SK-MEL-5 (cell line): ENCODE results near the gene PRR7. TPM values are rescaled to one million over a fixed set of nuclear protein-coding genes. Genes with fewer than 3 reads are reported as not detected.
"Not testable (repeated sequence)": the region's sequence is repeated elsewhere in the genome, so short reads cannot be mapped to it uniquely, and the experiment has no call there.

ENCODE experiments used
- DNase-seq: peaks from one replicate; pipeline ENCODE4 v3.0.0-alpha.2; 2016; ENCODE audit warnings: low read depth, low spot score
- in situ Hi-C: cut with HindIII; loops from 2 replicates; pipeline ENCODE4 v1.10.0; 2016; ENCODE audit warnings: low sequenced_read_pairs, high pct_unique_total_duplicates, low pct_unique_long_range_greater_than_20kb
- total RNA-seq: library from RNA; depleted of rRNA; stranded (reverse); fragments of >200 nt; shearing (Covaris generic); gene quantifications from 2 replicates; pipeline ENCODE4 v1.2.3, GENCODE V29; 2014

PRR7 gene
- total RNA-seq, 1 experiment from 2014 or later = 38.8 TPM

DNA sequence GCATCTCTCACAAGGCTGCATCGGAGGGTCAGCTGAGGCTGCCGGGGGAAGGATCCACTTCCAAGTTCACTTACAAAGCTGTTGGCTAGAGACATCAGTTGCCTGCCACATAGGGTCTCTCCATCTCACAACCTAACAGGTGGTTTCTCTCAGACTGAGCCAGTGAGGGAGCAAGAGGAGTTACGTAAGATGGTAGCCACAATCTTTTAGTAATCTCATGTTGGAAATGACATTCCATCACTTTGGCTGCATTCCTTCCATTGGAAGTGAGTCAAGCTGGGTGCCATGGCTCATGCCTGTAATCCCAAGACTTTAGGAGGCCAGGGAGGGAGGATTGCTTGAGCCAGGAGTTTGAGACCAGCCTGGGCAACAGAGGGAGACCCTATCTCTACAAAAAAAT lies 27.6 kb upstream of the PRR7 start:
- in situ Hi-C loops = no loop called here
- no peak for DNase-seq

DNA sequence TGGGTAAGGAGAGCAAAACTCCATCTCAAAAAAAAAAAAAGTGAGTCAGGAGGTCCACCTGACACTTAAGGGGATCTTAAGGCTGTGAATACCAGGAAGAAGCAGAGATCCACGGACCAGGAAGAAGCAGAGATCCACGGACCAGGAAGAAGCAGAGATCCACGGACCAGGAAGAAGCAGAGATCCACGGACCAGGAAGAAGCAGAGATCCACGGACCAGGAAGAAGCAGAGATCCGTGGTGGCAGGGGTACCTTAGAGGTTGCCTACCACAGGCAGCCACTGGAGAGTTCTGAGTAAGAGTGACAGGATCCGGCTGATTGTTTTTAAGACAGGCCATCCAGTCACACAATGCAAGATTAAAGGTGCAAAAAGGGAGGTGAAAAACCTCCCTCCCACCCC lies 26.1 kb upstream of the PRR7 start:
- in situ Hi-C loops, DNase-seq: not testable (repeated sequence)

DNA sequence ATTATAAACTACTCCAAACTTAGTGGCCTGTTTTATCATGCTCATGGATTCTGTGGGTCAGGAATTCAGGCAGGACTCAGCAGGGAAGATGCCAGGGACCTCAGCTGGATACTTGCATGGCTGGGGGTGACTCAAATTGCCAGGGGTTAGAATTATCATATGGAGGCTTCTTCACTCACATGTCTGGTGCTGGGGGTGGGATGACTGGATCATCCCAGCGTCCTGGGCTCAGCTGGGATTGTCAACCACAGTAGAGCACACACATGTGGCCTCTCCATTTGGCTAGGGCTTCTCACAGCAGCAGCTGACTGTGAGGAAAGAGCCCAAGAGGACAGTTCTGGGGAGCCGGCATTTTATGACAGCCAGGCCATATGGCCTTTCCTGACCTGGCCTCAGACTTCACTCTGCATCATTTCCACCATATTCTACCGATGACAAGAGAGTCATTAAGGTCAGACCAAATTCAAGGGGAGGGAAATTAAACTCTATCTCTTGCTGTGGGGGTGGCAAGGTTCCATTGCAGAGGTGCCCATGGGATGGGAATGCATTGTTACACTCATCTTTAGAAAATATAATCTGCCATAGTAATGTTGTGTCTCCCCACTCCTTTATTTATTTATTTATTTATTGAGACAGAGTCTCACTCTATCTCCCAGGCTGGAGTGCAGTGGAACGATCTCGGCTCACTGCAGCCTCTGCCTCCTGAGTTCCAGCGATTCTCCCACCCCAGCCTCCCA lies 25.4 kb upstream of the PRR7 start:
- DNase-seq = no peak
- in situ Hi-C loops = no loop called here

DNA sequence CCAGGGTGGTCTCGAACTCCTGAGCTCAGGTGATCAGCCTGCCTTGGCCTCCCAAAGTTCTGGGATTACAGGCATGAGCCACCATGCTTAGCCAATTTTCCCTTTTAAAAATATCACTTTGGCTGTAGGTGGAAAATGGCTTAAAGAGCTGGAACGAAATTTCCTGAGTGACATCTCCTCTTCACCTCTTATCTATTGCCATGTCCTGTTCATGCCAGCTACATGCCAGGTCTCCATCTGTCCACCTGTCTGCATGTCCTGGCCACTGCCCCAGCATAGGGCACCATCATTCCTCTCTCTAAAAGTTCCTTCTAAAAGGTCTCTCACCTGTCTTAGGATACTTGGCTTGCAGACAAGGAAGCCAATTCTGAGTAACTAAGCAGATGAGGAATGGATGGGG lies 22.9 kb upstream of the PRR7 start:
- in situ Hi-C loops = no loop called here
- DNase-seq = no peak

DNA sequence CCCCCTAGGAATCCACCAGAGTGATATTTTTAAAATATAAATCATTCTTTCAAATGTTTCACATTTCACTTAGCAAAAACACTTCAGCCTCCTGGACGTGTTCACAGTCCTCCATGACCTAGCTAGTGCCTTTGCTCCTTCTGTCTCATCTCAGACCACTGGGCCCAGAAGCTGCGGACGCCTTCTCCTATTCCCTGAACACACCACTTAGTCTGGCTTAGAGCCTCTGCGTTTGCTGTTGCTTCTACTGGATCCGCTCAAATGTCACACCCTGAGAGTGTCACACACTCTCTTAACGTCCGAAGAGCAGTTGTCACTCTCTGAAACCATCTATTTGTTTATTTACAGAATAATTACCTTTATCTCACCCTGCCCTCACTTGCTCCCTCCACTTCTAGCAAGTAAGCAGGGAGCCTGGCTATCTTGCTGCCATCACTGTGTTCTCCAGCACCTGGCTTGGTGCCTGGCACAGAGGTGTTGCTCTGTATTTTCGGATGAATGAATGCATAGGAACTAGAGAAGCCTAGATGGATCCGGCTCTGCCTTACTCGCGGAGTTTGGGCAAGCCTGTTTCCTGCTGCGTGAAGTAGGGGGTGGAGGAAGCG lies 21.3 kb upstream of the PRR7 start:
- no peak for DNase-seq
- in situ Hi-C loops = no loop called here

DNA sequence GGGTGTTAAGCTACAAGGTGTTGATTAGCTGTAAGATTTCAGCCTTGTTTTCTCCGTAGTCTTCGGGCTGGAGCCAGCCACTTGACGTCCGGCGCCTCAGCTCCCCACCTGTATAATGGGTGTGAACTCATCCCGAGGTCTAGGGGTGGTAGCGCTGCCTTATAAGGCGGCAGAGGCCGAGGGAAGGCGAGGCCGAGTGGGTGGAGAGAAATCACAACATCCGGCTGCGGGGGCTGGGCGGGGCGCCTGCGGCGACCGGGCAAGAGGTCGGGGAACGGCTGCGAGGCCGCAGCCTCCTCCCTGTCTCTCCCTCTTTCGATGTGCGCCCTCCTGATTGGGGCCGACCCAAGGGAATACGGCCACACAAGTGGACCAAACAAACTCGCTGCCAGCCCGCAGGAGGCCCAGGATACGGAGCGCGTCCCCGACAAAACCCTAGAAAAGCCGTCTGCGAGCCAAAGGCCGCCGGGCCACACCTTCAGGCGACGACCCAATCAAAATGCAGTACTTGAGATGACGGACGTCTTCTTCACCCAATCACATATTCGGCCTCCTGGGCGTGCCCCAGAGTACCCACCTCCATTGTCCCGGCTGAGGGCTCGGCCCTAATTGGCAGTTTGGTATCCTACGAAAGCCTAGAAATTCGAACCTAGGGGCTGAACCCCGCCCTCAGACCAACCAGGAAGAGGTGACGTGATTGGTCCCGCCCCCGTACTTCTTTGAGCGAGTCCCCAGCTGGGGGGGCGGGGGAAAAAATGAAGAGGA lies 20.6 kb upstream of the PRR7 start:
- peak; percentile 99 for DNase-seq
- in situ Hi-C loops = no loop called here

DNA sequence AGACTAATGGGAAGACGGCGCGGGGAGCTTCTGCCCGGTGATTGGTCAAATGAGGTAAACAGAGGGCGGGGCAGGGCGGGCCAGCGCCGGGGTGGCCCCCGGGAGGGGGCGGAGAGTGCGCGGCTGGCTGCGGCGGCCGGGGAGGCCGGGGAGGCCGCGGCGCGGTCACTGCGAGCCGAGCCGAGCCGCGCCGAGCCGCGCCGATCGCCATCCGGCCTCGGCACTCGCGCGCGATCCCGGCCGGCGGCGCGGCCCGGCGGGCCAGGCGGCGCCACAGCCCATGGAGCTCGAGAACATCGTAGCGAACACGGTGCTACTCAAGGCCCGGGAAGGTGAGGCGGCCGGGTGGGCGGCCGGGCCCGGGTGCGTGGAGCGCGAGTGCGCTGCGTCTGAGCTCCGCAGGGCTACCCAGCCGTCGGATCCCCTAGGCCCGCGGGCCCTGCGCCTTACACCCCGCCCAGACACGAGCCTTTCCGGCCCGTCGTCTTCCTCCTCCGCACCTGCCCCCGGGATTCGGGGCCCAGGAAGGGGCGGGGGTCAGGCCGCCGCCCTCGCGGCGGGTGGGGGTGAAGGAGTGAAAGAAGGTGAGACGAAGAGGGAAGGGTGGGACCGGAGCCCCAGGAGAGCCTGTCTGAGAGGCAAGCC lies 19.9 kb upstream of the PRR7 start, which contains the start of gene GRK6:
TSS of gene GRK6 (plus strand) at position 111 of the 645 bp plus-strand sequence. CDS start at position 281, 170 bp downstream.
- in situ Hi-C loops = no loop called here
- no peak for DNase-seq

DNA sequence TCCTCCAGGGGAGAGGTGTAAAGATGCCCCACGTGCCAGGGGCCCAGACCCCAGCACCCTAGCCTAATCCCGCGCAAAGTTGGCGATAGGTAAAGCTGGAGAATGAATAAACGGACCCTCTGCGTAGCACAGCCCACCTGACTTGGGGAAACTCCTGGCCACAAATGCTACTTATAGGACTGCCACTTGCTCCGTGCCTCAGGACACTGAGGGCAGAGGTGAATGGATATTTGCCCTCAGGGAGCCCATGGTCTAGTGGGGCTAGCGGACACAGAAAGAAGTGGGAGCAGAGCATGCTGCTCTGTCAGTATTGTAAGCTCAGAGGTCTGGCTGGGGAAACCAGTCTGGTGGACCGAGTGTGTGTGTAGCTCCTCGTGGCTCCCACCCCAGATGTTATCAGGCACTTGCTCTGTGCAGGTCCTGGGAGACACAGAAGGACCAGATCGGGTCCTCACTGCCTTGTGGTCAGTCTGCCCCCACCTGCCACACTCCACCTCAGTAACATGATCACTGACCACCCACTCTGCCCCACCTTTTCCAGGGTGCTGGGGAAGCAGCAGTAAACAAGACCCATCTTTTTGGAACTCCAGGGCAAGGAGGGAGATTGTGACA lies 19.3 kb upstream of the PRR7 start:
- in situ Hi-C loops = no loop called here
- DNase-seq = no peak

DNA sequence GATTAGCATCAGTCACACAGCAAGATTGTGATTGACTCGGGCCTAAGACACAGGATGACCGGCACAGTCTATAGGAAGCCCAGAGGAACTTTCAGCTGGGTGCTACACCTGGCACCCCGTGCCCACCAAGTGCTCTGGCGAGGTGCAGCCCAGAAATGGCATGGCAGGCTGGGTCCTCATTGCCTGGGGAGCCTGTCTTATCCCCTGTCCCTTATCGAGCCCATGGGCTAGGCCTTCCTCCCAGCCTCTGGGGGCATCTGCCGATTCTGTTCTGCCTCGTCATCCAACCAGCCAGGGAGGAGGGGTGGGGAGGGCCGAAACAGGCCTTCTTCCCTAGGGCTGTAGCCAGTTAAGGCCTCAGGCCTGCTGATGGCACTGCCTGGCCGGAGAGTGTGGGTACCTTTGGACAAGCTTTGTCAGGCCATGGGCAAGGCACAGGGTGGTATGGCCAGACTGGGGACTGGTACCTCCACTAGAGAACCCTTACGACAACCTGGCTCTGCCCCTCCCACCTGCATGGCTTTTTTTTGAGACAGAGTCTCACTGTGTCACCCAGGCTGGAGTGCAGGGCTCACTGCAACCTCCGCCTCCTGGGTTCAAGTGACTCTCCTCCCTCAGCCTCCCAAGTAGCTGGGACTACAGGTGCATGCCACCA lies 18.6 kb upstream of the PRR7 start:
- in situ Hi-C loops = no loop called here
- DNase-seq = no peak

DNA sequence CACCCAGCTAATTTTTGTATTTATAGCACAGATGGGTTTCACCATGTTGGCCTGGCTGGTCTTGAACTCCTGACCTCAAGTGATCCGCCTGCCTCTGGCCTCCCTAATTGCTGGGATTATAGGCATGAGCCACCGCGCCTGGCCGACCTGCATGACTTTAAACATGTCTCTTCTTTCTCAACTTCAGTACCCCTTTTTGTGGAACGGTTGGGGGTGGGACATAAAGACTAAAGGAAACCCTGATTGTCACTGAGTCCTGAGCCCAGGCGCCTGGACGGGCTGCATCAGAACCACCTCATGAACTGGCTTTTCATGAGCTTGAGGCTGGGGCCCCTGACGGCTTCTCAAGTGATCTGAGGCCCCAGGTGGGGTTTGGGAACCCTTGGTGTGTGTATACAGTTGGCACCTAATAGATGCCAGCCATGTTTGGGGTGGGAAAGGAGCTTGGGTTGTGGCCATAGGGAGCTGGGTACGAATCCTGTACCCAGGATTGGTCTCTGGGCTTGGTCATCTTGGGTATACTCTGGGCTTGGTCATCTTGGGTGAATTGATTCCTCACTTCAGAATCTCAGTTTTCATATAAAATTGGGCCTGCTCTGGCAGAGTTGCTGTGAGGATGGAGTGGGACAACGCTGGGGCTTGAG lies 17.9 kb upstream of the PRR7 start:
- in situ Hi-C loops = no loop called here
- no peak for DNase-seq

DNA sequence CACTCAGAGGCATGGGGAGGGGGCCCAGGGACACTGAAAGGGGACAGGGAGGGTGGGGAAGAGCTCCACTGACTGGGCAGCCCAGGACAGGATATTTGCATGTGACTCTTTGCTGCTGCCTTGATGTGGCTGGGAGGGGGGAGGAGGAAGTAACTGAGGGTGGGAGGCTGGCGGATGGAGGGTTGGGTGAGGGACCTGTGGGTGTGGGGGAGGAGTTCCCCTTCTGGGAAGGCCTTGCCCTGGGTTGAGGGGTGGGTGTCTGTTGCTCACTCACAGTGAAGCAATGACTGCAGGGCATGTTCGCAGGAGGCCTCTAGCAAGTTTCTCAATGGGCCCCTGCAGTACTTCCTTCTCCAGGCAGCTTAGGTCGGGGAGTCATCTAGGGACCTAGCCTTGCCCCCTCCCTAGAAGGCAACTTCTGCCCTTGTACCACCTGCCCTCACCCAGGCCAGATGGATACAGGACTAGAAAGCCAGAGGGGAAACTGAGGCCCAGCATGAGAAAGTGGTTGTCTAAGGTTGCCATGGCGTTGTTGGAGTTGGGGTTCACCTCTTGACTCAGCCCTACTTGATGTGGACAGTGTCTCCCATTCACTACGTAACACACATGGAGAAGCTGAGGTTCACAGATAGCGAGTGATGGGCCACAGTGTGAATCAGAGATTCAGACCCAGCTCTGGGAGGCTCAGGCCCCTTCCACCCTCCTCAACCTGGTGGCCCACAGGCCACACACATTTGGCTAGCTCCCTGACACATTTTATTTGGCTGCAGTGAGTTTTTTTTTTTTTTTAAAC lies 17.2 kb upstream of the PRR7 start:
- DNase-seq = no peak
- in situ Hi-C loops = no loop called here

DNA sequence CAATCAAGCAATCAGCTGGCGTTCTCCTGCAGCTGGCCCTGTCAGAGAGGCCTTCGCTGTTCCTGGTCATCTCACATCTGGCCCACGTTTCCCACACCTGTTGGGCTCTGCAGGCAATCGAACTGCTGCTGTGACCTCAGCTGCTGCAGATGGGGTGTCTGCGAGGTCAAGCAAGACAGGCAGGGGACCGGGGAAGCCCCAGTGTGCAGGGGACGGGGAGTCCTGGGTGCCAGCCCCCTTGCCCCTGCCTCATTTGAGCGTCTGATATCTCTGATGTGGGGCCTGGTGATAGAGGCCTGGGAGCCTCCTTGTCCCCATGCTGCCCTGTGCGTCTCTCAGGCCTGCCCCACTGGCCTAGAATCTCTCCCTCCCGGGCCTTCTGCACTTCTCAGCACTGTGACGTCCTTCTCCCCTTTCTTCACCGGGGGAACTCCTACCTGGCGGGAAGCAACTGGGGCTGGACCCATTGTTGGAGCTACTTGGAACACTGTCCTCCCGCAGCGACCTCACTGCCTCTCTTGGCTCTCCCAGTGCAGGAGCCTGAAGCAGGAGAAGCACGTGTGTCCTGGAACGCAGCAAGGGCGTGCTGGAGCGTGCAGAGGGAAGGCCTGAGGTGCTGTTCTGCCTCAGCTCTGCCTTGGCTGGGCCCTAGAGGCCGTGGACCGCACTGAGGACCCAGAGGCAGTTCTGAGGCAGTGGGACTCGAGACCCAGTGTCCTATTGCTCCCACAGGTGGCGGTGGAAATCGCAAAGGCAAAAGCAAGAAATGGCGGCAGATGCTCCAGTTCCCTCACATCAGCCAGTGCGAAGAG lies 16.3 kb upstream of the PRR7 start:
- in situ Hi-C loops = no loop called here
- no peak for DNase-seq

DNA sequence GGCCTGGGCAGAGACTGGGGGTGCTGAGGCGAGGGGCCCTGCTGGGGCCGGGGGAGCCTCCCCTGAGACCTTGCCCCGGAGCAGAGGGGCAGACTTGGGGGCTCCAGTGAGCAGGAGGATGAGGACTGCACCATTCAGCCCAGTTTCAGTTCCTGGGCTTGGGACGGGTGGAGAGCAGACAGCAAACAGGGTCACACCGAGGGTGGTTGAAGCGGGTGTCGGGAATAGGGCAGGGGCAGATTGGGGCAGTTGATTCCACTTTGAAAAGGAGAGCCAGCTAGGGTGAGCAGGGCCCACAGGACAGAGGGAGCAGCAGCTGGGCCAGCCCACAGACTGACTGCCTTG lies 15.7 kb upstream of the PRR7 start:
- in situ Hi-C loops = no loop called here
- no peak for DNase-seq

DNA sequence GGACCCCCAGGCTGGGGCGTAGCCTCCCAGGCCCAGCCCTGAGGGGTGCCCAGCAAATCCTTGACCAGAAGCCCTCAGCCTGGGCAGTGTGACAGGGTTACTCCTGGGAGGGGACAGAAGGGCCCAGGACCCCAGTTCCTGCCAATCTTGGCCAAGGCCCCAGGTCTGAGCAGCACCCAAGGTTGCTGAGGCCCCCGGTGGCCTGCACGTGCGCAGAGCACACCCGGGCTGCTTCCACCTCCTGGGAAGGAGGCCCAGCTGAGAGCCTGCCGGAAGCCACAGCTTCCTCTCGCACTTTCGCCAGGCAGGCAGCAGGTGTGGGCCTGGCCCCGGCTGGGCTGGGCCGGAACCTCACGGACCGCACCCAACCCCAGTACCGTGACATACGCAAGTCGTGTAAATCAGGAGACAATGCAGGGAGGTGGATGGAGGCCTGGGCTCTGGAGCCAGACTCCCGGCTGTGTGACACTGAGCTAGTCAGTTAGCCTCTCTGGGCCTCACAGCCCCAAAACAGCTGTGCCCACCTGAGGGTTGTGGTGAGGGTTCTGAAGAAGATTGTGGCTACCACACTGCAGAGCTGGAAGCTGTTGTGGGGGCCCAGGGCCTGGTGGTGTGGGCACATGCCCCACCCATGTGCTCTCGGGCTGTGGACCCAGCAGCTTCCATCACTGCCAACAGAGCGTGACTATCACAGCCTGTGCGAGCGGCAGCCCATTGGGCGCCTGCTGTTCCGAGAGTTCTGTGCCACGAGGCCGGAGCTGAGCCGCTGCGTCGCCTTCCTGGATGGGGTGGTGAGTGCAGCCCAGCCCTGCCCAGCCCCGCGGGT lies 15.1 kb upstream of the PRR7 start:
- in situ Hi-C loops = no loop called here
- DNase-seq = no peak
